PFSK-1 (cell line): ENCODE measurements around the gene BCAR3.

Experiments
- FOXP2 ChIP-seq: optimal IDR thresholded peaks from 2 replicates; pipeline ENCODE3; 2011; ENCODE audit warnings: borderline replicate concordance, control low read depth, inconsistent platforms; ENCODE audit not compliant: insufficient read depth; ENCODE audit errors: extremely low read length, extremely low read depth
- POLR2AphosphoS5 ChIP-seq: IDR thresholded peaks from 2 replicates; pipeline ENCODE4 v1.6.1; 2012; ENCODE audit warnings: low read depth, mild to moderate bottlenecking, control low read depth, low read length, moderate library complexity
- REST ChIP-seq, 2 experiments: IDR thresholded peaks; 2 replicates each; pipeline versions ENCODE4 v1.6.1 to v1.8.0; 2011 to 2012; ENCODE audit warnings: low read depth in 2 of 2, low read length in 2 of 2, control low read depth in 1 of 2, inconsistent platforms in 1 of 2, mild to moderate bottlenecking in 1 of 2, moderate library complexity in 1 of 2; ENCODE audit not compliant: insufficient read depth in 1 of 2
- TAF1 ChIP-seq: IDR thresholded peaks from 2 replicates; pipeline ENCODE4 v1.6.1; 2012; ENCODE audit warnings: low read length, control low read depth, borderline replicate concordance; ENCODE audit not compliant: insufficient read depth

GRCh38 chr1:93678946-93679480, 2.6 kb downstream of the BCAR3 start:
- TF ChIP-seq REST (IDR thresholded peaks at IDR 0.05; ENCODE audit: insufficient read depth in 1 of 2, low read depth in 2 of 2, low read length in 2 of 2), result no peak
- TF ChIP-seq POLR2AphosphoS5, result no peak
- TF ChIP-seq TAF1, result no peak
- no peak for TF ChIP-seq FOXP2
